GM12875 (cell line): ENCODE results near the gene PTTG2.
A peak's percentile ranks its signal among the peaks of the same experiment; 100 is the strongest.
"Not testable (repeated sequence)": the region's sequence is repeated elsewhere in the genome, so short reads cannot be mapped to it uniquely, and the experiment has no call there.

Source experiments
- H3K4me3 ChIP-seq: one replicate; pipeline ENCODE4 v1.5.1; 2011; ENCODE audit warnings: low read depth, low read length, control low read depth
- CTCF ChIP-seq: IDR thresholded peaks from 2 replicates; pipeline ENCODE4 v1.5.1; 2011; ENCODE audit warnings: low read depth, mild to moderate bottlenecking, control low read depth, inconsistent platforms, low read length, moderate library complexity, borderline replicate concordance; ENCODE audit not compliant: insufficient read depth

The PTTG2 gene

GRCh38 chr4:37971202-37971601 lies 11.0 kb downstream of the PTTG2 start:
- TF ChIP-seq CTCF = no peak
- no peak overlapping the region for H3K4me3 ChIP-seq

DNA sequence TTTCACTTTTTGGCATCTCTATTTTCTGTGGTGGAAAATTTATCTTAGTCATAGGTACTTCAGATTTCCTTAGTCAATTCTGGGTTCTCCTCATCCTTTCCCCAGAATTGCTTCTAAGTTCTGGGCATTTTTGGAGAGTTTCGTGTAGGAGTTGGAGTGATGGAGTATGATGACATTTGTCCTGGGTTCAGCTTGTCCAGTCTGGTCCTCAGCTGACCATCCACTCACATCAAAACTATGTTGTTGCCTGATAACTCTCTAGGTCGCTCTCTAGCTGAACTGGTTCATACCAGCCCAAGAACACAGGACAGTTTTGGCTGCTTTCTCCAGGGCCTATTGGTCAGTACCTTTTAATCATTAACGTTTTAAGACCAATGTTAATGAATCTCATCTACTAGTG lies 13.2 kb downstream of the PTTG2 start:
- H3K4me3 ChIP-seq = no peak overlapping the region
- TF ChIP-seq CTCF = no peak

DNA sequence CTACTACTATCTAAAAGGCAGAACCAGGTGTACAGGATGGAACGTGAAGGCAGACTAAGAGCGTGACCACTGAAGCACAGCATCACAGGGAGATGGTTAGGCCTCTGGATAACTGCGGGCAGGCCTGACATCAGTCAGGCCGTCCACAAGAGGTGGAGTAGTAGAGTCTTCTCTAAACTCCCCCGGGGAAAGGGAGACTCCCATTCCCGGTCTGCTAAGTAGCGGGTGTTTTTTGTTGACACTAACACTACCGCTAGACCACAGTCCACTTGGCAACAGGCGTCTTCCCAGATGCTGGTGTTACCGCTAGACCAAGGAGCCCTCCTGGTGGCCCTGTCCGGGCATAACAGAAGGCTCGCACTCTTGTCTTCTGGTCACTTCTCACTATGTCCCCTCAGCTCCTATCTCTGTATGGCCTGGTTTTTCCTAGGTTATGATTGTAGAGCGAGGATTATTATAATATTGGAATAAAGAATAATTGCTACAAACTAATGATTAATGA lies 15.2 kb downstream of the PTTG2 start:
- H3K4me3 ChIP-seq = not testable (repeated sequence)

DNA sequence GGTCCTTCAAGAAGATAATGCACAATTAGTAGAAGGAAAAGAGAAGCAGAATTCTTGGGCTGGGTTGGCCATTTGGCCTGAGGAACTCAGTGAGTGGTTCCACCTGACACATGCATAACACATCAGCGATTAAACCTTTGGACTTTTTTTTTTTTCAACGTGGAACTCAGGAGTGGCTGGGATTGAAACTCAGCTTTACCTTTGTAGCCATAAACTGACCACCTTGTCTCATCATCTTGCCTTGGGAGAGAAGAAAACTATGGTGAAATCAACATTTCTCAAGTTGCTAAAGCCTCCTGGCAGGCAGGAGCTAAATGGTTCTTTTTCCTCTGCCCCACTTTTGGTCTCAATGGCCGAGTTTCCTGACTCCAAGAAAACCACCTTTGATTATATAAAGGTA lies 16.3 kb downstream of the PTTG2 start:
- no peak for TF ChIP-seq CTCF
- H3K4me3 ChIP-seq = no peak overlapping the region

- no peak for TF ChIP-seq CTCF
- peak overlapping the region; percentile 87 for H3K4me3 ChIP-seq
These were observed 16.8 kb downstream of the PTTG2 start for GRCh38 chr4:37976991-37977470.

DNA sequence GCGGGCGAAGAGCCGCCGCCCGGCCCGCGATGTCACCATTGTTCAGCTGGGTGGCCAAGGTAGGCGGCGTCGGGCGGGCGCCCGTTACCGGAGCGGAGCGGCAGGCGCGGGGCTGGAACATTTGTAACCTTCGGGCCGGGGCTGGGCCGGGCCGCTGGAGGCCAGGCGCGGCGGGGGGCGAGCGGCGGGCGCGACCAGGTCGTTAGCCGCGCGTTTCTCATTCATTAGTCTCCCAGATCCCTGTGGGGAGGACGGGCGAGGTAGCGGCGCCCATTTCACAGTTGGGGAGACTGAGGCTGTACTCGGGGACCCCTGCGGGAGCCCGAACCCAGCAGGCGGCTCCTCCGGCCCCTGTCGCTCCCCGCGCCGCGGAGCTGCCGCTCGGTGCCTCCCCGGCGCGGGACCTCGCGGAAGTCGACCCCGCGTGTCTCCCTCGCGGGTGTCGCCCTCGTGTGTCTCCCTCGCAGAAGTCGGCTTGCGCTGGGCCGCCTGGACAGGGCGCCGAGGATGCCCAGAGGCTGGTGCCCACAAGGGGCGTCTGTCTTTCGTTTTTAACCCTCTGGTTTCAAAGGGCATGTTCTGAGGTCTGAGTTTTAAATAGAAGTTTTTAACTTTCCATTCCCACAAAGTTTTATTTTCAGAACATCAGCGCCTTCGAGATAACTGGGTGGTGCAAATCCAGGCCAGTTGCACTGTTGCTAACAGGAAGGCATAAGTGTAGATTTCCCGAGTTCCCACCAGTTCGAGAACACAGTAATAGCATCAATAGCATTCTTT lies 17.5 kb downstream of the PTTG2 start:
- H3K4me3 ChIP-seq = peak overlapping the region; percentile 87
- TF ChIP-seq CTCF = peak; percentile 57

DNA sequence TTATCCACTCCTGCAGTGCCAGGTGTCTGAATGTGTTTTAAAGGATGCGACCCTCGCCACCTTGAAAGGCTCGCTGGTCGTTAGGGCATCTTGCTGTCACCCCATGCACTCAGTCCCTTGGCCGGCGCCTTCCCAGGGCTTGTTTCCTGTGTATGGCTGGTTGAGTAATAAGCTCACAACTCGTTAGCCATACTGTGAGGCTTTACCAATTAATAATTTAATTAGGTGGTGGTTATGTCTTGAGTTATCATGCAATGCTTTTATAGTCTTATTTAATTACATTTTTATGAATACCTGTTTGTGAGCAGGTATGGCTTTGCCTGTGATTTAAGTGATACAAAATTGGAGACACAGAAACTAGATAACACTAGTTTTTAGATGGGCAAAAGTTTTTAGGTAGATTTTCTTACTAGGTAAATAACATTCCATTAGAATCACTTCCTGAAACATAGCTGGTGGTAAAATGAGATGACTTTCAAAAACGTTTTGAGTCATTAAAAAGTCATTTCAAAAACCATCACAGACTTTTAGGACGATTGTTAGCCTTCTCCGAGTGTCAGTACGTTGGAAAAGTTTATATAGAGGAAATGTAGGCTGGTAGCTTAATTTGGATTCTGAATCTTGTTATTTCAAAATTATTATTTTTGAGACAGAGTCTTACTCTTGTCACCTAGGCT lies 18.2 kb downstream of the PTTG2 start:
- TF ChIP-seq CTCF = no peak
- peak overlapping the region; percentile 87 for H3K4me3 ChIP-seq
